ENCODE results near the gene MAD1L1.
"Not testable (repeated sequence)": the region's sequence is repeated elsewhere in the genome, so short reads cannot be mapped to it uniquely, and the experiment has no call there.

Gene MAD1L1

GRCh38 chr7:1934756-1935155 lies 298.0 kb downstream of the MAD1L1 start:
- no peak for TF ChIP-seq CTCF (conservative IDR thresholded peaks at IDR 0.05; ENCODE audit: low read length)
- H3K4me3 ChIP-seq (ENCODE audit: low read length) = no peak overlapping the region
- no peak for DNase-seq (ENCODE audit: low read depth)

DNA sequence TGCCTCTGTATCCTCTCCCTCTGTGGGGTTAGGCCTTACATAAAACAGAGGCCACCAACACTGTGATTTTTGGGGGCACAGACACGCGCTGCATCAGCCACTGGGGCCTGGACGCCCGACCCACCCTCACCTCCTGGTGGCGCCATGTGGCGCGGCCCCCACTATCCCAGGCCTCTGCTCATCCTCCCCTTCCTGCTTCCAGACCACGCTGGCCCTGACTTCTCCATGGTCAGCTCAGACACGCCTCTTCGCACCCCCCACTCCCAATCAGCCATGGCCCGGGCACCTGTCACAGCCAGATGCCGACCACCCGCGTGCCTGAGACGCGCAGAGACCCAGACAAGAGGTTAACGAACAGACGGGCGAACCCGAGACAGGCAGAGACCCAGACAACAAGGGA lies 298.7 kb downstream of the MAD1L1 start:
- no peak for TF ChIP-seq CTCF (conservative IDR thresholded peaks at IDR 0.05; ENCODE audit: low read length)

GRCh38 chr7:1933066-1933750 lies 299.5 kb downstream of the MAD1L1 start:
- DNase-seq (ENCODE audit: low read depth) = no peak
- H3K4me3 ChIP-seq (ENCODE audit: low read length) = no peak overlapping the region
- TF ChIP-seq CTCF (conservative IDR thresholded peaks at IDR 0.05; ENCODE audit: low read length) = no peak

More for the DNA sequence above, 298.7 kb downstream of the MAD1L1 start:
- no peak for DNase-seq (ENCODE audit: low read depth)
- no peak overlapping the region for H3K4me3 ChIP-seq (ENCODE audit: low read length)

DNA sequence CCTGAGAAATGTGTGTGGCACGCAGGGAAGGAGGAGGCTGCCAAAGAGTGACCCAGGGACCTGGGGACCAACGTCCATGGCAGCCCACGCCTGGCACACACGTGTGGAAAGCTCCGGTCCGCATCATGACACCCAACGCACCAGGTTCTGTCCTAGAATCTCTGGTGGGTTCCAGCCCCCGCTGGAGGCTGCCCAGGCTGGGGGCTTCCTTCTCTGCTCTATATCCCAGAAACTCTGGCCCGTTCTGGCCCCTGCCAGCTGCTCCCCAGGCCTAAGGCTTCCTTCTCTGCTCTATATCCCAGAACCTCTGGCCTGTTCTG lies 300.8 kb downstream of the MAD1L1 start:
- no peak for TF ChIP-seq CTCF (conservative IDR thresholded peaks at IDR 0.05; ENCODE audit: low read length)
- H3K4me3 ChIP-seq (ENCODE audit: low read length) = no peak overlapping the region
- no peak for DNase-seq (ENCODE audit: low read depth)

GRCh38 chr7:1931256-1931950 lies 301.3 kb downstream of the MAD1L1 start:
- no peak for TF ChIP-seq CTCF (conservative IDR thresholded peaks at IDR 0.05; ENCODE audit: low read length)
- no peak for DNase-seq (ENCODE audit: low read depth)
- no peak overlapping the region for H3K4me3 ChIP-seq (ENCODE audit: low read length)

- no peak overlapping the region for H3K4me3 ChIP-seq (ENCODE audit: low read length)
- TF ChIP-seq CTCF (conservative IDR thresholded peaks at IDR 0.05; ENCODE audit: low read length) = no peak
- DNase-seq (ENCODE audit: low read depth) = no peak
These were observed 302.2 kb downstream of the MAD1L1 start for GRCh38 chr7:1930381-1931065.

DNA sequence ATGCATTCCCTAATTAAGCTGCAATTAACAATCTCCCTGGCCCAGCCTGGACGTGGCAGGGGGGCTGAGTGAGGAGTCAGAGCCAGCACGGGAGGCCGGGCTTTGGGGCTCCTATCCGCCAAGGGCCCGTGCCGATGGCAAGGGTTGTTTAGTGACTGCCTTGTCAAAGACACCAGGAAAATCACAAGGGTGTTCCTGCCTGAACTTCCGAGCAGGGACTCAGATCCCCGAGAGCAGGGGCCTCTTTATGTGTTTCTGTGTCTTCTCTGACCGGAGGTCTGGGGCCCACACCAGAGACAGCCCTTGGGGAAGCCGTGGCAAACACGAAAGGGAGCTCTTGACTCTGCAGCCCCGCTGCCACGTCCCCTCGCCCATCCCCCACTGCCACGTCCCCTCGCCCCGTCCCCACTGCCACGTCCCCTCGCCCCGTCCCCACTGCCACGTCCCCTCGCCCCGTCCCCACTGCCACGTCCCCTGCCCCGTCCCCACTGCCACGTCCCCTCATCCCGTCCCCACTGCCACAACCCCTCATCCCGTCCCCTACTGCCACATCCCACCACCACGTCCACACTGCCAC lies 303.3 kb downstream of the MAD1L1 start:
- H3K4me3 ChIP-seq (ENCODE audit: low read length); DNase-seq (ENCODE audit: low read depth): not testable (repeated sequence)
